H1 (cell line): ENCODE results near the gene DFFB. TPM values are rescaled to one million over a fixed set of nuclear protein-coding genes. Genes with fewer than 3 reads are reported as not detected.

Source experiments
- CHD7 ChIP-seq: fragments of 300-600 bp; sonication (generic); IDR thresholded peaks from 2 replicates; pipeline ENCODE4 v1.7.1; 2012; ENCODE audit warnings: low read length, moderate library complexity, mild to moderate bottlenecking, inconsistent platforms; ENCODE audit not compliant: insufficient replicate concordance
- EGR1 ChIP-seq: IDR thresholded peaks from 2 replicates; pipeline ENCODE4 v1.6.1; 2011; ENCODE audit warnings: low read depth, low read length, borderline replicate concordance
- EZH2 ChIP-seq: fragments of 200-600 bp; sonication (generic); IDR thresholded peaks from 2 replicates; pipeline ENCODE4 v1.7.1; 2012; ENCODE audit warnings: low read depth, mild to moderate bottlenecking, moderate library complexity, low read length, inconsistent platforms; ENCODE audit not compliant: severe bottlenecking
- KDM1A ChIP-seq: fragments of 200-600, 300-600 bp; sonication (generic); IDR thresholded peaks from 2 replicates; pipeline ENCODE4 v1.7.1; 2016; ENCODE audit warnings: mild to moderate bottlenecking, low read length, borderline replicate concordance
- polyA plus RNA-seq, 7 experiments: library from polyadenylated mRNA; depleted of rRNA in 3 of 7; stranded (reverse) in 5 of 7; unstranded in 2 of 7; fragments of >200 nt in 5 of 7; fragments of 200-250 nt in 2 of 7; gene quantifications; 1 replicate in 5 of 7; 2 replicates in 1 of 7; 4 replicates in 1 of 7; pipeline versions ENCODE4 v1.2.1 to v1.2.3, GENCODE V29; 2011 to 2013; ENCODE audit warnings: missing spikeins in 2 of 7, mixed read lengths in 2 of 7
- total RNA-seq: library from RNA; stranded (reverse); fragmentation: NEBNext Ultra II Directional; extraction: Animal tissue kit (Norgen Biotek cat#: 25700); gene quantifications from 2 replicates; pipeline ENCODE4 v1.2.1, GENCODE V29; 2021

DFFB gene
- total and polyA plus RNA-seq, 2 of the 8 experiments (the other 6 are each of a cell fraction or from before 2014, with no cell fraction given): 8.6 to 11.9 TPM

GRCh38 chr1:3917761-3918160 is 60.5 kb downstream of the DFFB start (continued):
- no peak for TF ChIP-seq CHD7
- no peak for TF ChIP-seq EGR1
- TF ChIP-seq KDM1A: no peak
- TF ChIP-seq EZH2: no peak
